NCI-H2107 treated with DMSO at 0.1 percent for 48 hours (cell line): ENCODE results near the gene AKAP10.
"Not testable (repeated sequence)": the region's sequence is repeated elsewhere in the genome, so short reads cannot be mapped to it uniquely, and the experiment has no call there.

Experiments used
- DNase-seq: peaks from one replicate; lab custom pipeline; 2025; ENCODE audit not compliant: unreplicated experiment; lab: John Stamatoyannopoulos, UW

AKAP10 gene

GRCh38 chr17:19935169-19935568, 42.5 kb downstream of the AKAP10 start:
- DNase-seq = no peak

- DNase-seq = no peak
Observed at GRCh38 chr17:19933628-19934027, 44.0 kb downstream of the AKAP10 start.

GRCh38 chr17:19933221-19933620, 44.4 kb downstream of the AKAP10 start:
- no peak for DNase-seq

GRCh38 chr17:19928299-19928698, 49.3 kb downstream of the AKAP10 start:
- DNase-seq = no peak

GRCh38 chr17:19915245-19915978, 62.2 kb downstream of the AKAP10 start:
- DNase-seq = no peak

- no peak for DNase-seq
Observed at GRCh38 chr17:19911033-19911432, 66.6 kb downstream of the AKAP10 start.

GRCh38 chr17:19909139-19909538, 68.5 kb downstream of the AKAP10 start:
- no peak for DNase-seq

GRCh38 chr17:19905502-19905901, 72.1 kb downstream of the AKAP10 start:
- DNase-seq = no peak

GRCh38 chr17:19904924-19905323, 72.7 kb downstream of the AKAP10 start:
- DNase-seq = no peak

GRCh38 chr17:19904412-19904811, 73.2 kb downstream of the AKAP10 start:
- DNase-seq = no peak

GRCh38 chr17:19900809-19901208, 76.8 kb downstream of the AKAP10 start:
- no peak for DNase-seq

GRCh38 chr17:19897903-19898302, 79.7 kb downstream of the AKAP10 start:
- DNase-seq = no peak

GRCh38 chr17:19897090-19897837, 80.4 kb downstream of the AKAP10 start:
- no peak for DNase-seq

GRCh38 chr17:19896679-19897078, 80.9 kb downstream of the AKAP10 start:
- DNase-seq = no peak

- not testable (repeated sequence) for DNase-seq
Observed at GRCh38 chr17:19890554-19890953, 87.1 kb downstream of the AKAP10 start.

- not testable (repeated sequence) for DNase-seq
Observed at GRCh38 chr17:19890001-19890400, 87.6 kb downstream of the AKAP10 start.

GRCh38 chr17:19886116-19886515, 91.5 kb downstream of the AKAP10 start:
- no peak for DNase-seq

GRCh38 chr17:19883537-19884215, 94.0 kb downstream of the AKAP10 start:
- DNase-seq = no peak

- no peak for DNase-seq
Observed at GRCh38 chr17:19880393-19880792, 97.2 kb downstream of the AKAP10 start.

GRCh38 chr17:19877364-19877945, 100.2 kb downstream of the AKAP10 start:
- DNase-seq = no peak

- DNase-seq = no peak
Observed at GRCh38 chr17:19876529-19877161, 101.0 kb downstream of the AKAP10 start.
